Stimulated activated CD8-positive, alpha-beta memory T cell treated with anti-CD3 and anti-CD28 coated beads, Interleukin-12 subunit alpha, Interleukin-12 subunit beta, amount 100 ng/mL, for 1 hour (primary cell): Measurements from ENCODE around the gene FCN1.

Experiments used
- DNase-seq: peaks from one replicate; pipeline ENCODE4 v3.0.0-alpha.2; 2020; ENCODE audit warnings: low read depth

Gene FCN1

DNA sequence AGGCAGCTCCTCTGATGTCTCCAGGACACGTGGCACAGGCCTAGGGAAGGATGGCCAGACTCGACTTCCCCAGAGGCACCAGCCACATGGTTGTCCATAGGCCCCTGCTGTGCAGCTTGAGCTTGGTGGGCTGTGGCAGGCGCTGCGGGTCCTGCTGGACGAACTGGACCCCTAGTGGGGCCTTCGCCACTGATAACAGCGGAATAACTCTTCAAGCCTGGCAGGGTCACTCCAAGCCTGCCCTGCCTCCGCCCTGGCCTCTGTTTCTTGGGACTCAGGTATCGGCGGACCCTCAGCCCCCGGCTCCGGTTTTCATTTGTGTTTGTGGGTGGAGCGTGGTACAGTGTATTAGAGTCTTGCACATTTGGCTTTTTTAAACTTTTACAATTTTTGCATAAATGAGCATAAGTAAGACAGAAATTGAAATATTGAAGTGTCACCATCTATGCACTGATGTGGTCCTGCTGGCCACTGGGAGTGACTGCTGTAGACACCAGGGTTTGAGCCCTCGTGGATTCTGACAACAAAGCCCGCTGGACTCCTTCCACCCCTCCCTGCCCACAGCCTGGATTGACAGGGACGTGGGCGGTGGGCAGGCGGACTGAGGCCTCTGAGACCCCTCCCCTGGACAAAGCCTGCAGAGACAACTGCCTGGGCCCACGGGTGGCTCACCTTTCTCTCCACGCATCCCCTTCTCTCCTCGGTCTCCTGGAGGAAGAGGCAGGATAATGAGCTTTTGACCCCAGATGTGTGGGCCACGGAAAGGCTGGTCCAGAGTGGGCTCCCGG lies 3.8 kb downstream of the FCN1 start:
- no peak for DNase-seq

DNA sequence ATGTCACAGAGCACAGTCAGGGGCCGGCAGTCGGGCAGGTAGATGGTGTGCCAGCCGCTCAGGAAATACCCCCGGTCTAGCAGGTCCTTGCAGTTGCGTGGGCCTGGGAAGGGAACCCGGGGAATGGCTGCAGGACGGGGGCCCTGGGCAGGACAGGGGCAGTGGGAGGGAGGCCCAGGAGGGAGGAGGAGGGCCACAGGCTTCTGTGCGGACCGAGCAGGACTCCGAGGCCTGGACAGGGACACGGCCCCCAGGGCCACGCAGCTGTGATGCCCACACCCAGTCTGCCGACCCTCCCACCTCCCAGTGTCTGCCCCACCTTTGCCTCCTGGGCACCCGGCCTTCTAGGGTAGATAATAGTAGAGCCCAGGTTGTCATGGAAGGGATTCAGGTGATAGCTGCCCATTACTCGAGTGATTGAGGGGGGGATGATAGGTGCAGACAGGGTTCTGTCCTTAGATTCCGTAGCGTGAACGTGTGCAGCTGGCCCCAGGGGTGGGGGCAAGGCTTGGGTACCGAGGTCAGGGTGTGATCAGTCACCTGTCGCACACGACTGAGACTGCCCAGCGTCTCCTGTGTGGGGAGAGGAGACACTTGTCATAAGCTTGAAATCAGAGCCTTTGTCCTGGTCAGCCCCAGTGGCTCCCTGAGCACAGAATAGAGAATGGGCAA lies 4.5 kb downstream of the FCN1 start:
- no peak for DNase-seq

DNA sequence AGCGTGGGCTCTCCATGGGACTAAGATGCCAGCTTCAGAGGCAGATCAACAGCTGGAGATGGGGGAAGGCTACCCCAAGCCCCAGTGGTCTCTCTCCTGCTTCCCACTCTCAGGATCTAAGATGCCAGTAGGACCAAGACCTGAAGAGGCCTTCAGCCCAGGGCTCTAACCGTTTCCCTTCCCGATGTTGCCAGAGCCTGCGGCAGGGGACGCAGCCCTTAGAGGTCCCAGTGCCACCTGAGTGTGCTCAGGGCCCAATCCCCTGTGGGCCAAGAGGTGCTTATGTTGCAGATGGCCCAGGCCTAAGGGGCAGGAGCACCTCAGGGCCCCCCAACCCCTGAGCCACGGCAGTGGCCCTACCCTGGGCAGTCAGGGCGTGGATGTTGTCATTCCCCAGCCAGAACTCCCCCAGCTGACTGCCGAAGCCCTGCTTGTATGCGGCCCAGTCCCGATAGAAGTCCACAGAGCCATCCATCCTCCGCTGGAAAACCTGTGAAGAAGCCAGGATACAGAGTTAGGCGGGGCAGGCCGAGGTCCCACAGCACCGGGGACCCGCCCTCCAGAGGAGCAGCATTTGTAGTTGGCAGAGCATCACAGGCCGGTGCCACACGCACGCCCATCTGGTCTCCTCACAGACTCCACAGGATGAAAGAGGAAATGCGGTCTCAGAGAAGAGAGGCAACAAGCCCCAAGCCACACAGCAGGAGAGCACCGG lies 5.4 kb downstream of the FCN1 start:
- DNase-seq: no peak

DNA sequence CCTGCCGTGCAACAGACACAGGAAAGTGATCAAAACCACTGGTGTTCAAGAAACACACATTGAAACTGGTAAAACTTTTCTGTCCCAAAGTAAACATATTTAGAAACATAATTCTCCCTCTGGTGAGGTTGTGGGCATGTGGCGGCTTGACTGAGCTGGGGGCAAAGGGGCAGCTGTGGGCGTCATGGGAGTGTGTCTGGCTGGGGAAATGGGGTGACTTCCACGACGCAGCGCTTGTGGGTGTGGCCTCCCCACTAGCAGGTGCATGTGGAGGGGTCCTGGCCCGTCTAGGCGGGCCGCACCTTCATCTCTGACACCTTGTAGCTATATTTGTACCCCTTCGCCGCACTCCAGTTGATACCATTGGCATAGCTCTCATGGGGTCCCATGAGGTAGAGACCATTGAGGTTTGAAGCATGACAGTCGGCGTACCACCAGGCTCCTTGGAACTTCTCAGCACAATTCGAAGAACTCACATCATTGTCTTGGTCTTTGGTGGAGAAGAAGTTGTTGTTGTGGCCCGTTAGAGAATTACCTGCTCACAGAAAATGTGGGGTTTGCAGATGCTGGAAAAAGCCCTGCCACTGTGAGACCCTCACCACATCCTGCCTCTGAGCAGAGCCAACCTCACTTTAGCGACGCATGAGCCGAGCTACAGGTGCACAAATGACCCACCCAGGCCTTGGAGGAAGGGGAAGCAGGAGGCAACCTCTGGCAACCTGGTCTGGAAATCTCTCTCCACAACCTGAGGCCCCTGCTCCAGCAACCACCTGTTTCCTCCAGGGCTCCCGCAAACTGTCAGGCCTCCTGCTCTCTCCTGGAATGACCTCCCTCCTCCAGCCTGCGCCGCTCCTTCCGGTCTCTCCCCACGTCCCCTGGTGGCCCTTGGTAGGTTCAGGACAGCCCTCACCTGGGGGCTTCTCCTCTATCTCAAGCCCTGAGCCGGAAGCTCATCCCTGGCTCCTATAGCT lies 7.9 kb downstream of the FCN1 start:
- no peak for DNase-seq

DNA sequence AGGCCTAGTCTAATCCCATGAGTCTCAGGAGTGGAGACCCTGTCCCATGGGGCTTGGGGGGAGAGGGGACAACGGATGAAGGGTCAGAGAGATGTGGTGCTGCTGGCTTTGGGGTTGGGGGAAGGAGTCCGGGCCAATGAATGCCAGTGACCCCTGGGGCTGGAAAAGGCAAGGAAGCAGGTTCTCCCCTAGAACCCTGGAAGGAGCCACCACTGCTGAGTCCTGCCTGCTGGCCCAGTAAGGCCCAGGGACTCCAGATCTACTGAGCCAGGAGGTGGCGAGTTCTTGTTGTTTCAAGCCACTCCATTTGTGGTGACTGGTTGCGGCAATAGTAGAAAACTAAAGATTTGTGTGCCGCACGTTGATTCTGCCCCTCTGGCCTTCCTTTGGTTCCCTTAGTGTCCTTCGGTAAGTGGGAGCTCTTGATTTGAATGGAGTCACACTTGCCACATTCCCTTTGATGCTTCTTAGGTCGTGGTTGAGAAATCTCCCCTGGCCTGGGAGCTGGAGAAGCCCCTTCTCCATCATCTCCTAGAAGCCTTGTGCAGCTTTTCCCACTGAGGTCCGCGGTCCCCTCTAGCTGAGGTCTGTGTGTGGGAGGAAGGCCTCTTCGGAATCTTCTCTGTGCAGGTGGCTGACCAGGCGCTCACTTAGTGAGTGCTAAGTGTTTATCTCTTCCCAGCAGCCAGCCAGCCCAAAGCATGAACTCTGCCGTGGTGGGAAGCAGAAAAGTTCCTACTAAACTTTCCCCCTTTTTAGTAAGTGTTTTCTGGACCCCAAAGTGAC lies 9.0 kb downstream of the FCN1 start:
- DNase-seq: no peak

DNA sequence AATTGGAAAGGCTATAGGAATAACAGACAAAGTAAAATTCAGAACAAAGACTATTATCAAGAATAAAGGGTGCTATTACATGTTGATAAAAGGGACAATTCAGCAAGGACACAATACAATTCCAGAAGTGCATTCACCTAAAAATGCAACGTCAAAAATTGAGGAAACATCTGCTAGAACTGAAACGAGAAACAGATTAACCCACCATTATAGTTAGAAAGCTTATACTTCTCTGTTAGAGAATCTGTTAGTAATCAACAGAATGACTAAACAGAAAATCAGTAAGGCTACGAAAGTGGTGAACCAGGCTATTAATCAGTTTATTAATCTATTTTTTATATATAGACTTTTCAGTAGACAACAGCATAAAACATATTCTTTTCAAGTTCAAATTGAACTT lies 14.8 kb downstream of the FCN1 start:
- no peak for DNase-seq

DNA sequence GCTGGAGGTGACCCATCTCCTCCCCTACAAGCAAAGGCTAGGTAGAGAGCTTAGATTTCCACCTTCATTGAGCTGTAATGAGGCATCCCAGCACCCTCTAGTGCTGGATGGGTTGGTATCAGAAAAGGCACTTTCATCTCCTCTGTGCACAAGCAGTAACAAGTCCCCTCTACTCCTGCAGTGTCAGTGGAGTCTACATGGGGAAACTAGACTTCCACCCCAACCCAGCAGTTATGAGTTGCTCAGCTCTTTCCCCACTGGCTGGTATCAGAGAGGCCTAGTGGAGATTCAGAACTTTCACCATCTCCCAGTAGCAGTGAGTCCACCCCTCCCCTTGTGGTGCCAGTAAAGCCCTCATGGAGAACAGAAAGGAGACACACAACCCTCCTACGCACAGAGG lies 17.9 kb downstream of the FCN1 start:
- DNase-seq: no peak

DNA sequence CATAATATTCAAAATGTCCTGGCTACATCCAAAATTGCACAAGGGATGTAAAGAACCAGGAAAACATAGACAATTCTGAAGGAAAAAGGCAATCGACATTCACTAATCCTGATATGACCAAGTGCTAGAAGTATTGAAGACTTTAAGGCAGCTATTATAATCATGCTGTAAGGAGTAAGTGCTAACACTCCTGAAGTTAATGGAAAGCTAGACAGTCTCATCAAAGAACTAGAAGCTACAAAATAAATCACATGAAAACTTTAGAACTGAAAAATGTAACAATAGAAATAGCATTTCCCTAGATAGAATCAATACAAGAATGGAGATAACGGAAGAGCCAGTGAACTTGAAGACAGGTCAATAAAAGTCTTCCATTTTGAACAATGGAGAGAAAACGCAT lies 18.5 kb downstream of the FCN1 start:
- no peak for DNase-seq

DNA sequence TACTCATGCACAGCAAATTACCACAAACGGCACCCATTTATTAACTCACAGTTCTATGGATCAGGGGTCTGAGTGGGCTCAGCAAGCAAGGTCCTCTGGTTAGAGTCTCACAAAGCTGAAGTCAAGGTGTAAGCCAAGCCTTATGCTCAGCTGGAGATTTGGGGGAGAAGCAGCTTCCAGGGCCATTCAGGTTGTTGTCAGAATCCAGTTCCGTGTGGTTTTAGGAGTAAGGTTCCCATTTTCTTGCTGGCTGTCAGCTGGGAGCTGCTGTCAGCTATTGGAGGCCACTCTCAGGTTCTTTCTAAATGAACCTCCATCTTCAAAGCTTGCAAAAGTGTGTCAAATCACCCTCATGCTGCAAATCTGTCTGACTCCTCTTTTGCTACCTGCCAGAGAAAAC lies 19.4 kb downstream of the FCN1 start:
- DNase-seq: no peak

DNA sequence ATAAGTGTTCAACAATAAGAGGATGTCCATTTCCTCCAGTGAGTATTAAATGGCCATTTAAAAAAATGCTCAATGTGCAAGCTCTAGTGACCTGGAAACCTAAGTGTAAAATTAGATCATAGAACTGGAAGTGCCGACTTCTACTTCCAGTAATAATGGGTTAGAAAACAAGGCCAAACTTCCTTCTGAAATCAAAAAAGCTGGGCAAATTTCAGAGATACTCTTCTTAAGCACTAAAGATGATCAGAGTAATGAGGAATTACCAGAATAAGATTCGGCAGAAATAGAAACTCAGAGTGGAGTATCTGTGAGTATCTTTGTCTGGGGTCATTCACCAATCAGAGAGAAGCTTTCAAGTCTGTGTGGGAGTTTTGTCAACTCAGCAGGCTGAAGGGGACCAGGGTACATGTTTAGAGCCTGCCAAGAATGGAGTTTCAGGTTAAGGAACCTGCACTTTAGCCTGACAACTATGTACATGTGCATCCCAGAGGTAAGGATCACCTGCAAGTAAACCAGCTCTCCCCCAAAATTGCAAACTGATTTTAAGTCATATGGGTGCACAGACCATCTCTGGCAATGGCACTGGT lies 20.0 kb downstream of the FCN1 start:
- DNase-seq: no peak

DNA sequence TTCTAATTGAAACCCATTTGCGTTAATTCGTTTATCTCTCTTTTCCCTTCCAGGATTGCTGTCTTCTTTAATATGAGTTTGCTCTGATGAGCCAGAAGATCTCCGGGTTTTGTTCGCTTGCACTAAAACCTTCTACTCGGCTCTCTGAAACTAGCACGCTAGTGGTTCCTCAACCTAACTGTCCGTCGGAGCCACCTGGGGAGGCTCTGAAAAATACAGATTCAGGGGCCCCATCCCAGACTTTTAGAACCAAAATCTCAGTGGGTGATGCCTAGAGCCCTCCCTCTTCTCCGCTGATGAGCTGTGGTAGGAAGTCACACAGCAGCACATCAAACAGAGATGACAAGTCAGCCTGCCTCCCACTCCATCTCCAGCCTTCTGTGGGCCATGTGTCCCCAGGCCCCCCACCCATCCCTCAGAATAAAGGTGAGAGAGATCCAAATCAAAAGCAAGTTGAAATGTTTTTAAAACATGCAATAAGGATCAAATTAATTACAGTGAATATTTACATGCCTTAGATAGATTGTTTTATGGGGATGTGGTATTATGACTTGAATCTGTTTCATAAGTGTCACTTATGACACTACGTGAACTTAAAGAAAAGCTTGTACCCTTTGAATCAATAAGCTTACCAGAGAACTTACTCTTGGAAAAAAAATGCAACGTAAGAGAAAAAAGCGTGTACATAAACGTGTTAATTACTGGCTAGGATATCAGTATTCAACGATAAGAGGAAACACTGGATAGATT lies 20.7 kb downstream of the FCN1 start:
- DNase-seq: no peak

DNA sequence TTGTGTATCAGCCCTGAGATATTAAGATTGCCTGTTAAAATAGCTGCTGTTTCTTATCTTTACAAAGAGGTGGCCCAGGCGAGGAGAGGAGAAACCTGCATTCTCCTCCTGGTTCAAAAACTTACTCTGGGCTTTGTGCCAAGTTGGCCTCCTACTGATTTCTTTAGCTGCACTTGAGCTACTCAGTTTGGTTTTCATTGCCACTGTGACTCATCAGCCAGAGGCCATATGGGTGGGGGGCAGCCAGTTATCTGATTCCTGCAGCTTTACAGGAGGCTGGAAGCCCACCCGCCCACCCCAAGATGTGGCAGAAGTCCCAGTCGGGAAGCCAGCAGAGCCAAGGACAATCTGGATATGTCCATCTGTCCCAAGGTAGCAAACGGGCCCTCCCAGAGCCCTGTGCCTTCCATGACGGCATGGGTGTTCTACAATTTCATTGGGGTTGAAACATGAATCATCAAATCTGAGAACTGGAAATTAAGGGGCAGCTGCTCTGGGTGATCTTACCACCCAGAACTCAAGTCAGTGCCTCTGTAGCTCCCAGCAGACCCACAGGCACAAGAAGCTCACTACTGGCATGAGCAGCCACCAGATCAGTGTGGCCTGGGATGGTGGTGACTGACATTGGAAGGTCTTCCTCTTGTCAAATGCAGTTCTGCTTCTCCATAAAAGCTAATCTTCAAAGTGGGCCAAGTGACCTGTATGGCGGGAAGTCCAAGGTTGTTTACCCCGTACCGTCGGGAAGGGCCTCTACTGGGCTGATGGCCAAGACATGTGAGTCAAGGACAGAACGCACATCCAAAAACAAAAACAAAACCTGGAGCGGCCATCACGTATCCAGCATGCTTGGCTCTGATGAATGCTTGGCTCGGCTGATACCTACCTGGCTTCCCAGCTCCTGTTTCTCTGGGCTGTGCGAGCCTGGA lies 21.5 kb downstream of the FCN1 start:
- DNase-seq: no peak

DNA sequence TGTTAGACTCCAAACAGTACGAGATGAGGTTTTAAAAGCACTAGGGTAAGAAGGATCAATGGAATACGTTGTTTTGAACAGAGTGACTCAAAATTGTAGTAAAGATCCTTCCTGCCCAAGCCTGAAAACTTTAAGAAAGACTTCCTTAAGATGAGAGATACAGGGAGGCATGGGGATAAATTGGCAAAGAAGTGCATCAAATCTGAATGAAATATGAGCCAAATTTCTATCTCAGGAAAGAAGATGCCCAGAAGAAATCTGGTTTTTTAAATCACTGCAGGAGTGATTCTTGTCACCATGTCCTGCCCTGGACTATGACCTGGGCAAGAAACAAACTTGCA lies 22.2 kb downstream of the FCN1 start:
- DNase-seq: no peak

DNA sequence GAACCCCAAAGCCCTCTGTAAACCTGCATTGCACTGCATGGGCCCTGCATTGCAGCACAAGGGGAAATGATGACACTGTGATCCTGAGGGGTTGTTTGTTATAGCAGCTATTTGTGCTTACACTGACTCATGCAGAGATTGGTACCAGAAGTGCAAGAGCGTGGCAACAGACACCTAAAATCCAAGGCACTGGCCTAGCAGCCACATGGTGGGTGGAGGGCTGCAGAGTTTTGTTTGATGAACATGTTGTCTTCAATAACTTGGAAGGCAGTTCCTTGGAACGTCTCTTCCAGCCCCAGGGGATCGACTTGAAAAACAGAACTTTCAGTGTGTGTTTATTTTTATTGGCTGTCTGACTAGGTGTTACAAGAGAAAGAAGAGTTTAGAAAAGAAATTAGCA lies 22.6 kb downstream of the FCN1 start:
- no peak for DNase-seq

DNA sequence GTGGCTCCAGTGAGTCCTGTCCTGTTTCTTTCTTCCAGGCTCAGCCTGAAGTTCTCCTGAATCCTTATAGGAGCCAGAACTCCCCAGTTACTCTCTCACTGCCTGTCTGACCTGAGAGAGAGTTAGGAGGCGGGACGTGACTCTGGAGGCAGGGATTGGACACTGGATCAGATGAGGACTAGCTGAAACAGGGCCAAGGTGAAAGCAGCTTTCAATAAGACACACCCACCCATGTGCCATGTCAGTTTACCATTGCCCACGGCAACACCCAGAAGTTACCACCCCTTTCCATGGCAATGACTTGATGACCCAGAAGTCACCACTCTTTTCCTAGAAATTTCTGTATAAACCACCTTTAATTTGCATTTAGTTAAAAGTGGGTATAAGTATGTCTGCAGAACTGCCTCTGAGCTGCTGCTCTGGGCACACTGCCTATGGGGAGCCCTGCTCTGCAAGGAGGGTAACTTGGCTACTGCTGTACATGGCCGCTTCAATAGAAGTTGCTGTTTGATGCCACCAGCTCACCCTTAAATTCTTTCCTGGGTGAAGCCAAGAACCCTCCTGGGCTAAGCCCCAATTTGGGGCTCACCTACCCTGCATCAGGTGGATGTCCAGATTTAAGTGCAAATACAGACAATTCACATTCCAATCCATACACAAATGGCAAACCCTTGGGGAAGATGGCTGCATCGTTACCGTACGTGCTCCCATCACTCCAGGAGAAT lies 23.4 kb downstream of the FCN1 start:
- no peak for DNase-seq

DNA sequence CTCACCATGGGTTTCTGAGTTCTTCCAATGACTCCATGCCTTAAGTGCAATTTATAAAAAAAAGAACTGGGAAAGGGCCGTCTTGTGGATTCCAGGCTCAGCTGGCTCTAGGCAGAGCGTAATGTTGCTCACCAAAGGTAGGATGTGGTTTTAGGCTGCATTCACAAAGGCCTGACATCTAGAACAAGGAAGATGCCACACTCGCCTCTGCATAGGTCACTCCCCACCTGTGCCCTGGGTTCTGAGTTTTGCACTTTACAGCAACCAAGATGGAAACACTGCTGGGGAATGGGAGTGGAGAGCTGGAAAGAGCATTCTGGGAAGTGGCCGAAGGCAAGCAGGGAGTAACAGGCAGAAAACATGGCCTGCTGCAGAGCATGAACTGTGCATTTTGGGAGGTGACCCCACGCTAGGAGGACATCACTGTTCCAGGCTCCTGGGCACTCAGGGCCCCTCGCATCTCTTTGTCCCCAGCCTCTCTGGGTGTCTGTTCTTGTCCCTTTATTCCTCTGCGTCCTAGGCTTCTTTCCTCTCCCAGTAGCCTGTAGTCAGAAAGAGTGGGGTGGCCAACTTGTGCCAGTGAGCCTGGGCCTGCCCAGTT lies 24.8 kb downstream of the FCN1 start:
- no peak for DNase-seq

DNA sequence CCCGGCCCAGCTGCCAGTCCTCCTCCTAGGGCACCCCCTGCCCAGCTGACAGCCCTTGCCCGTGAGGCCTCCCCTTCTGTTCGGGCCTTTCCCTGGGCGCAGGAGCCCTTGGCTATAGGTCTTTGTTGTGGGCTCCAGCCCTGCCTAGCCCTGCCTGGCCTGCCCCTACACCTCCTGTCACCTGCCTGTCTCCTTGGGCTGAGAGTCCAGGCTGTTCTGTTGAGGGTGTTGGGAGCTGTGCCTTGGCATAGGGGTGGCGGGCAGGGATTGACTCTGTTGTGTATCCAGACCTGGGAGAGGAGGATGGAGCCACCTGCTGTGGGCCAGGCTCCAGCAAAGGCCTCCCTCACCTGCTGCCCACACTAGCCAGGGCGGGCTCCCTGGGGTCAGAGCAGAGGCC lies 25.5 kb downstream of the FCN1 start:
- DNase-seq: no peak

DNA sequence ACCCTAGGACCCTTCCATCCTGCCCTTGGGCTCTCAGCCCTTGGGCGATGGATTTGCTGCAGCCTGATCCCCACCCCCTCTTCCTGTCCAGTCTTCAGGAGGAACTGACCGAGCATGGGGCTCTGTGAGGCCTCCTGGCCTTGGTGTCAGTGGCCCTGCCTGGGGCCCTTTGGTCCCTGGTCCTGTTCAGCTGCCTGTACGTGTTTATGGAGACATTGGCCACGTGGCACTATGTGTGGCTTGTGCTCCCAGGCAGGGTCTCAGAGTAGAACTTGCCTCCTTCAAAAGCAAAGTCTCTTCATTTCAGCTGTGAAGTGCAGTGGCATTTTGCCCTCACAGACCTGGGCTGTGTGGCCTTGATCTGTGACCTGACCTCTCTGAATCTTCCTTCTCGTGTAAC lies 26.0 kb downstream of the FCN1 start:
- DNase-seq: no peak
